Measurements from ENCODE around the gene APOLD1.

Gene APOLD1

GRCh38 chr12:12823300-12823699 lies 37.8 kb downstream of the APOLD1 start:
- TF ChIP-seq, protein P1, sequence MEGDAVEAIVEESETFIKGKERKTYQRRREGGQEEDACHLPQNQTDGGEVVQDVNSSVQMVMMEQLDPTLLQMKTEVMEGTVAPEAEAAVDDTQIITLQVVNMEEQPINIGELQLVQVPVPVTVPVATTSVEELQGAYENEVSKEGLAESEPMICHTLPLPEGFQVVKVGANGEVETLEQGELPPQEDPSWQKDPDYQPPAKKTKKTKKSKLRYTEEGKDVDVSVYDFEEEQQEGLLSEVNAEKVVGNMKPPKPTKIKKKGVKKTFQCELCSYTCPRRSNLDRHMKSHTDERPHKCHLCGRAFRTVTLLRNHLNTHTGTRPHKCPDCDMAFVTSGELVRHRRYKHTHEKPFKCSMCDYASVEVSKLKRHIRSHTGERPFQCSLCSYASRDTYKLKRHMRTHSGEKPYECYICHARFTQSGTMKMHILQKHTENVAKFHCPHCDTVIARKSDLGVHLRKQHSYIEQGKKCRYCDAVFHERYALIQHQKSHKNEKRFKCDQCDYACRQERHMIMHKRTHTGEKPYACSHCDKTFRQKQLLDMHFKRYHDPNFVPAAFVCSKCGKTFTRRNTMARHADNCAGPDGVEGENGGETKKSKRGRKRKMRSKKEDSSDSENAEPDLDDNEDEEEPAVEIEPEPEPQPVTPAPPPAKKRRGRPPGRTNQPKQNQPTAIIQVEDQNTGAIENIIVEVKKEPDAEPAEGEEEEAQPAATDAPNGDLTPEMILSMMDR (conservative IDR thresholded peaks at IDR 0.05; ENCODE audit: low read depth, low read length), result no peak
- DNase-seq (ENCODE audit: low read depth), result peak; percentile 83
- no peak overlapping the region for H3K4me3 ChIP-seq (ENCODE audit: low read depth, low read length)

GRCh38 chr12:12823811-12824210 lies 38.4 kb downstream of the APOLD1 start:
- TF ChIP-seq, protein P1 (conservative IDR thresholded peaks at IDR 0.05; ENCODE audit: low read depth, low read length), result no peak
- DNase-seq (ENCODE audit: low read depth), result no peak
- H3K4me3 ChIP-seq (ENCODE audit: low read depth, low read length), result no peak overlapping the region

- H3K4me3 ChIP-seq (ENCODE audit: low read depth, low read length), result no peak overlapping the region
- TF ChIP-seq, protein P1 (conservative IDR thresholded peaks at IDR 0.05; ENCODE audit: low read depth, low read length), result no peak
- DNase-seq (ENCODE audit: low read depth), result no peak
Observed at GRCh38 chr12:12835378-12836146, 50.1 kb downstream of the APOLD1 start.

- no peak for DNase-seq (ENCODE audit: low read depth)
- TF ChIP-seq, protein P1 (conservative IDR thresholded peaks at IDR 0.05; ENCODE audit: low read depth, low read length), result no peak
- no peak overlapping the region for H3K4me3 ChIP-seq (ENCODE audit: low read depth, low read length)
Observed at GRCh38 chr12:12836571-12836970, 51.1 kb downstream of the APOLD1 start.

- no peak overlapping the region for H3K4me3 ChIP-seq (ENCODE audit: low read depth, low read length)
- TF ChIP-seq, protein P1 (conservative IDR thresholded peaks at IDR 0.05; ENCODE audit: low read depth, low read length), result peak; percentile 65
- DNase-seq (ENCODE audit: low read depth), result peak; percentile 85
Observed at GRCh38 chr12:12837025-12837812, 51.8 kb downstream of the APOLD1 start.

DNA sequence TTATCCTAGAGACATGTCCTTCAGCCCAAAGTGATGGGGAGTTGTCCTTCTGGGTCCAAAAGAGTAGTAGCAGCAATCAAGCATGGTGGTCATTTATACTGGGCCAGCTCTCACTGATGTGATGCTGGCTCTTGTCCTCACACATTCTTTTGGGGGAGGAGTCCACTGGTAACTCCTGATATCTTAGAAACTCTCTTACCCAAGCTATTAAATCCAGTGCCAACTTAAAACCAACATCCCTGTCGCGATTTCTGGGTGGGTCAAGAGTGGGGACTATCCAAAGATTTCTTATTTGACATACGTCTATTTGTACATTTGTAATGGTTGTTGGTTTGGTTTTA lies 52.3 kb downstream of the APOLD1 start:
- TF ChIP-seq, protein P1 (conservative IDR thresholded peaks at IDR 0.05; ENCODE audit: low read depth, low read length), result no peak
- no peak overlapping the region for H3K4me3 ChIP-seq (ENCODE audit: low read depth, low read length)
- DNase-seq (ENCODE audit: low read depth), result no peak

Measured in choroid plexus epithelial cell (primary cell).